Peyer's patch (tissue), 4 donors: ENCODE results near the gene GFAP. TPM values are rescaled to one million over a fixed set of nuclear protein-coding genes. Genes with fewer than 3 reads are reported as not detected.

Experiments
- DNase-seq, 3 donors: peaks; one replicate each; pipeline ENCODE4 v3.0.0-alpha.2; 2017 to 2019
- H3K27ac ChIP-seq, 4 donors: fragments of 200-600 bp; sonication (generic); one replicate each; pipeline ENCODE4 v1.5.1; 2016 to 2019
- H3K27me3 ChIP-seq, 2 donors: fragments of 200-600 bp; sonication (generic); one replicate each; pipeline ENCODE4 v1.5.1; 2019
- H3K36me3 ChIP-seq, 3 donors: fragments of 200-600 bp; sonication (generic); one replicate each; pipeline ENCODE4 v1.5.1; 2016 to 2019
- H3K4me1 ChIP-seq, 4 donors: fragments of 200-600 bp; sonication (generic); one replicate each; pipeline ENCODE4 v1.5.1; 2016 to 2019
- H3K4me3 ChIP-seq, 4 donors: fragments of 200-600 bp; sonication (generic); 1 replicate in 3 of 4; 2 replicates in 1 of 4; pipeline ENCODE4 v1.5.1; 2016 to 2019; ENCODE audit warnings: mild to moderate bottlenecking in 1 of 4
- H3K9me3 ChIP-seq, 4 donors: fragments of 200-600 bp; sonication (generic); one replicate each; pipeline ENCODE4 v1.5.1; 2016 to 2019; ENCODE audit warnings: mild to moderate bottlenecking in 1 of 4
- CTCF ChIP-seq, 6 experiments: fragments of 450-650 bp in 4 of 6; fragments of 200-600 bp in 2 of 6; sonication (generic) in 1 of 6; IDR thresholded peaks; one replicate each; pipeline ENCODE4 v1.5.1; 2017 to 2019; ENCODE audit warnings: antibody characterized with exemption in 6 of 6, mild to moderate bottlenecking in 3 of 6, moderate library complexity in 1 of 6
- POLR2A ChIP-seq, 2 donors: fragments of 450-650 bp; IDR thresholded peaks; one replicate each; pipeline ENCODE4 v1.5.1; 2017; ENCODE audit warnings: antibody characterized with exemption in 2 of 2, mild to moderate bottlenecking in 2 of 2, moderate library complexity in 2 of 2
- total RNA-seq, 4 donors: library from RNA; depleted of rRNA; stranded (reverse); fragments of >200 nt; gene quantifications; one replicate each; pipeline ENCODE4 v1.1.0, GENCODE V29; 2016

GFAP gene
- total RNA-seq, 4 donors from 2014 or later = not detected

- Histone ChIP-seq H3K9me3 (no peaks in the 10 kb centered on the region), H3K36me3 (no peaks in the 10 kb centered on the region), H3K4me1 (no peaks in the 10 kb centered on the region), H3K4me3 (no peak overlapping the region), H3K27ac (no peak overlapping the region), H3K27me3 (no peaks in the 10 kb centered on the region)
- no peak for TF ChIP-seq POLR2A (IDR thresholded peaks at IDR 0.05)
- TF ChIP-seq CTCF (IDR thresholded peaks at IDR 0.05) = no peak
- DNase-seq = peak in 1 of 3 donors; percentile 35
These were observed 2.2 kb upstream of the GFAP start for GRCh38 chr17:44917456-44917855.

- Histone ChIP-seq H3K27ac (peak overlapping the region in 1 of 4 donors; percentile 5), H3K27me3 (no peaks in the 10 kb centered on the region), H3K36me3 (no peaks in the 10 kb centered on the region), H3K4me3 (no peak overlapping the region), H3K9me3 (no peaks in the 10 kb centered on the region), H3K4me1 (peaks cover 0 to under 1% (median 0%) of the 10 kb centered on the region in 4 donors)
- peak in 1 of 3 donors; percentile 47 for DNase-seq
- TF ChIP-seq POLR2A (IDR thresholded peaks at IDR 0.05) (no peak), CTCF (IDR thresholded peaks at IDR 0.05) (no peak)
These were observed 1.5 kb upstream of the GFAP start for GRCh38 chr17:44916781-44917241.

- no peaks in the 10 kb centered on the region for H3K27me3 ChIP-seq
- H3K36me3 ChIP-seq = no peaks in the 10 kb centered on the region
- DNase-seq = peak in 2 of 3 donors; percentile 18 to 21
- peaks cover 0 to 7% (median 2%) of the 10 kb centered on the region in 4 donors for H3K4me1 ChIP-seq
- no peaks in the 10 kb centered on the region for H3K9me3 ChIP-seq
- TF ChIP-seq POLR2A (IDR thresholded peaks at IDR 0.05) = no peak
- TF ChIP-seq CTCF (IDR thresholded peaks at IDR 0.05) = no peak
- H3K27ac ChIP-seq = peak overlapping the region in 1 of 4 donors; percentile 5
- no peak overlapping the region for H3K4me3 ChIP-seq
These were observed 821 bp upstream of the GFAP start for GRCh38 chr17:44915862-44916780.

GRCh38 chr17:44914698-44915271 lies 515 bp downstream of the GFAP start:
- Histone ChIP-seq H3K9me3 (no peaks in the 10 kb centered on the region), H3K36me3 (no peaks in the 10 kb centered on the region), H3K27ac (no peak overlapping the region), H3K4me3 (no peak overlapping the region), H3K27me3 (no peaks in the 10 kb centered on the region), H3K4me1 (peaks cover 0 to 7% (median 2%) of the 10 kb centered on the region in 4 donors)
- no peak for DNase-seq
- TF ChIP-seq CTCF (IDR thresholded peaks at IDR 0.05) = no peak
- no peak for TF ChIP-seq POLR2A (IDR thresholded peaks at IDR 0.05)

- no peaks in the 10 kb centered on the region for H3K27me3 ChIP-seq
- TF ChIP-seq CTCF (IDR thresholded peaks at IDR 0.05) = no peak
- DNase-seq = no peak
- H3K27ac ChIP-seq = no peak overlapping the region
- H3K4me1 ChIP-seq = peaks cover 0 to 7% (median 2%) of the 10 kb centered on the region in 4 donors
- H3K4me3 ChIP-seq = no peak overlapping the region
- no peaks in the 10 kb centered on the region for H3K9me3 ChIP-seq
- H3K36me3 ChIP-seq = no peaks in the 10 kb centered on the region
These were observed 1.2 kb downstream of the GFAP start for GRCh38 chr17:44914148-44914547.
